ENCODE results near the gene GTPBP2.

DNA sequence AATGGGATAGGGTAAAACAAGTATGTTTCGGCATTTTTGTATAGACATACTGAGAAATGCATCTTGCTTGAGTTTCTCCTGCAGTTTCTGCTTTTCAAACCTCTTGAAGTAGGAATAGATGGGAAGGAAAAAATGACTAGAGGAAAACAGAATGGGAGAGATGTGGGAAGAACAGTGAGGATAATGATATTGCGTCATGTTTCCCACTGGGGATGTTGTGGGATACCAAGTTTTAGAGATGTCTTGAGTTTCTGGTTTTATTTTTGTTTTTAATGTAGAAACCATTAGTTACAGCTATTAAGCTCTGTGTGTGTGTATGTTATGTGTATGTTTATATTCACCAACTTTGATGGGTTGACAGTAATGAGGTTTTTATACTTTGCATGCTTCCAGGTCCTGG lies 28.5 kb downstream of the GTPBP2 start:
- TF ChIP-seq FOSL2 (IDR thresholded peaks at IDR 0.05; ENCODE audit: borderline replicate concordance, low read depth) (no peak), TCF12 (IDR thresholded peaks at IDR 0.05) (no peak), GABPA (IDR thresholded peaks at IDR 0.05; ENCODE audit: low read depth) (no peak), TEAD4 (IDR thresholded peaks at IDR 0.05; ENCODE audit: borderline replicate concordance, insufficient read depth) (no peak), NFIC (IDR thresholded peaks at IDR 0.05; ENCODE audit: borderline replicate concordance) (no peak), TAF1 (IDR thresholded peaks at IDR 0.05; ENCODE audit: borderline replicate concordance, low read depth, low read length) (no peak), CHD2 (IDR thresholded peaks at IDR 0.05; ENCODE audit: low read length, partially characterized antibody) (no peak)
- TF ChIP-seq, protein P1, sequence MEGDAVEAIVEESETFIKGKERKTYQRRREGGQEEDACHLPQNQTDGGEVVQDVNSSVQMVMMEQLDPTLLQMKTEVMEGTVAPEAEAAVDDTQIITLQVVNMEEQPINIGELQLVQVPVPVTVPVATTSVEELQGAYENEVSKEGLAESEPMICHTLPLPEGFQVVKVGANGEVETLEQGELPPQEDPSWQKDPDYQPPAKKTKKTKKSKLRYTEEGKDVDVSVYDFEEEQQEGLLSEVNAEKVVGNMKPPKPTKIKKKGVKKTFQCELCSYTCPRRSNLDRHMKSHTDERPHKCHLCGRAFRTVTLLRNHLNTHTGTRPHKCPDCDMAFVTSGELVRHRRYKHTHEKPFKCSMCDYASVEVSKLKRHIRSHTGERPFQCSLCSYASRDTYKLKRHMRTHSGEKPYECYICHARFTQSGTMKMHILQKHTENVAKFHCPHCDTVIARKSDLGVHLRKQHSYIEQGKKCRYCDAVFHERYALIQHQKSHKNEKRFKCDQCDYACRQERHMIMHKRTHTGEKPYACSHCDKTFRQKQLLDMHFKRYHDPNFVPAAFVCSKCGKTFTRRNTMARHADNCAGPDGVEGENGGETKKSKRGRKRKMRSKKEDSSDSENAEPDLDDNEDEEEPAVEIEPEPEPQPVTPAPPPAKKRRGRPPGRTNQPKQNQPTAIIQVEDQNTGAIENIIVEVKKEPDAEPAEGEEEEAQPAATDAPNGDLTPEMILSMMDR (IDR thresholded peaks at IDR 0.05) = no peak
- TF ChIP-seq, protein P2, sequence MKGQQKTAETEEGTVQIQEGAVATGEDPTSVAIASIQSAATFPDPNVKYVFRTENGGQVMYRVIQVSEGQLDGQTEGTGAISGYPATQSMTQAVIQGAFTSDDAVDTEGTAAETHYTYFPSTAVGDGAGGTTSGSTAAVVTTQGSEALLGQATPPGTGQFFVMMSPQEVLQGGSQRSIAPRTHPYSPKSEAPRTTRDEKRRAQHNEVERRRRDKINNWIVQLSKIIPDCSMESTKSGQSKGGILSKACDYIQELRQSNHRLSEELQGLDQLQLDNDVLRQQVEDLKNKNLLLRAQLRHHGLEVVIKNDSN (IDR thresholded peaks at IDR 0.05; ENCODE audit: borderline replicate concordance, low read depth) = no peak
- TF ChIP-seq, protein P3, sequence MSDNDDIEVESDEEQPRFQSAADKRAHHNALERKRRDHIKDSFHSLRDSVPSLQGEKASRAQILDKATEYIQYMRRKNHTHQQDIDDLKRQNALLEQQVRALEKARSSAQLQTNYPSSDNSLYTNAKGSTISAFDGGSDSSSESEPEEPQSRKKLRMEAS (IDR thresholded peaks at IDR 0.05; ENCODE audit: low read depth) = no peak
- TF ChIP-seq, protein P4, sequence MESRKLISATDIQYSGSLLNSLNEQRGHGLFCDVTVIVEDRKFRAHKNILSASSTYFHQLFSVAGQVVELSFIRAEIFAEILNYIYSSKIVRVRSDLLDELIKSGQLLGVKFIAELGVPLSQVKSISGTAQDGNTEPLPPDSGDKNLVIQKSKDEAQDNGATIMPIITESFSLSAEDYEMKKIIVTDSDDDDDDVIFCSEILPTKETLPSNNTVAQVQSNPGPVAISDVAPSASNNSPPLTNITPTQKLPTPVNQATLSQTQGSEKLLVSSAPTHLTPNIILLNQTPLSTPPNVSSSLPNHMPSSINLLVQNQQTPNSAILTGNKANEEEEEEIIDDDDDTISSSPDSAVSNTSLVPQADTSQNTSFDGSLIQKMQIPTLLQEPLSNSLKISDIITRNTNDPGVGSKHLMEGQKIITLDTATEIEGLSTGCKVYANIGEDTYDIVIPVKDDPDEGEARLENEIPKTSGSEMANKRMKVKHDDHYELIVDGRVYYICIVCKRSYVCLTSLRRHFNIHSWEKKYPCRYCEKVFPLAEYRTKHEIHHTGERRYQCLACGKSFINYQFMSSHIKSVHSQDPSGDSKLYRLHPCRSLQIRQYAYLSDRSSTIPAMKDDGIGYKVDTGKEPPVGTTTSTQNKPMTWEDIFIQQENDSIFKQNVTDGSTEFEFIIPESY (IDR thresholded peaks at IDR 0.05; ENCODE audit: borderline replicate concordance, low read depth) = no peak

All from SK-N-SH (cell line).